GM12873 (cell line): ENCODE measurements around the gene SURF4.

Source experiments
- TF ChIP-seq, protein P1 (sequence below): IDR thresholded peaks from 2 replicates; pipeline ENCODE4 v1.5.1; 2012; ENCODE audit warnings: low read depth, mild to moderate bottlenecking, moderate library complexity, low read length, control low read depth; ENCODE audit not compliant: insufficient read depth; ENCODE audit errors: missing control alignments

SURF4 gene

DNA sequence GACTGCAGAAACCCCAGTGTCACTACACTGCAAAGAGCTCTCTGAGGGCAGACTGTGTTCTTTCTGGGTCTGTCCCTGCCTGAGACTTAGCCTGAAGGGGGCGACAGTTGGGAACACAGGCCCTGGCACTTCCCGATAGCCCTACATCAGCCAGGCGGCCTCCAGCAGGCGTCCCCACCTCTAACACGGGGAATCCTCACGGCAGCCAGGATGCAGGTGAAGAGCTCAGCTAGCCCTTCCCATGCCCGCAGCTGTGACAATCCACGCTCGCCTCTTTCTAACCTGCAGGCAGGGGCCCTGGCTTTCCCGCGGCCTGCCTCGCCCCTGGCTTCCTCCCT, 33.8 kb downstream of the SURF4 start:
- TF ChIP-seq, protein P1, sequence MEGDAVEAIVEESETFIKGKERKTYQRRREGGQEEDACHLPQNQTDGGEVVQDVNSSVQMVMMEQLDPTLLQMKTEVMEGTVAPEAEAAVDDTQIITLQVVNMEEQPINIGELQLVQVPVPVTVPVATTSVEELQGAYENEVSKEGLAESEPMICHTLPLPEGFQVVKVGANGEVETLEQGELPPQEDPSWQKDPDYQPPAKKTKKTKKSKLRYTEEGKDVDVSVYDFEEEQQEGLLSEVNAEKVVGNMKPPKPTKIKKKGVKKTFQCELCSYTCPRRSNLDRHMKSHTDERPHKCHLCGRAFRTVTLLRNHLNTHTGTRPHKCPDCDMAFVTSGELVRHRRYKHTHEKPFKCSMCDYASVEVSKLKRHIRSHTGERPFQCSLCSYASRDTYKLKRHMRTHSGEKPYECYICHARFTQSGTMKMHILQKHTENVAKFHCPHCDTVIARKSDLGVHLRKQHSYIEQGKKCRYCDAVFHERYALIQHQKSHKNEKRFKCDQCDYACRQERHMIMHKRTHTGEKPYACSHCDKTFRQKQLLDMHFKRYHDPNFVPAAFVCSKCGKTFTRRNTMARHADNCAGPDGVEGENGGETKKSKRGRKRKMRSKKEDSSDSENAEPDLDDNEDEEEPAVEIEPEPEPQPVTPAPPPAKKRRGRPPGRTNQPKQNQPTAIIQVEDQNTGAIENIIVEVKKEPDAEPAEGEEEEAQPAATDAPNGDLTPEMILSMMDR, result peak; percentile 22

DNA sequence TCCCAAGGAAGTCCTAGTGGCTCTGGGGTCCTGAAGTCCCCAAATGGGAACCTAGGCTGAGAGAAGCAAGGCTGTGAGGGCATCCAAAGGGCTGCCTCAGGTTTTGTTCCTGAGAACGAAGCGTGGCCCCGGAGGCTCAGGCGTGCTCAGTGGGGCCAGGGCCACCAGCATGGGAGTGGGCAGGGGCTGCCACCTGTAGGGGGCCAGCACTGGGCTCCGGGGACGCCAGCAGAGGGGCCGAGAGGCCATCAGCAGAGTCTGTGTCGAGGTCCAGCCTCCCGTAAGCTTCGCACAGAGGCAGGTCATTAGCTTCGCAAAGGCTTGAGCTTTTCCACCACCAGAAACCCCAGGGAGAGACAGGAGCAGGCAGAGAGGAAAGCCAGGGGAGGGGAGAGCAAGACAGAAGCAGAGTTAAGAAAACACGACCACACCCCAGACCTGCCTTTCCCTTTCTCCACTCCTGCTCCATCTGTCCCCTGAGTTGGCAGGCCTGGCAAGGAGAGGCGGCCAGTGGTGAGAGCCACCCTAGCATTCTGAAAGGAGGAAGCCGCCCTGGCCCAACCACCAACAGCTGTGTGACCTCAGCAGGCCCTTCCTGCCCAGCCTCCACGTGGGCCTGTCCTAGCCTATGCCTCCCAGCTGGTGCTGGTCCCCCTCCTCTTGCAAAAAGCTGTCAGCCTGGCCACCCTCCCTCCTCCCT, 34.3 kb downstream of the SURF4 start:
- TF ChIP-seq, protein P1, result no peak

DNA sequence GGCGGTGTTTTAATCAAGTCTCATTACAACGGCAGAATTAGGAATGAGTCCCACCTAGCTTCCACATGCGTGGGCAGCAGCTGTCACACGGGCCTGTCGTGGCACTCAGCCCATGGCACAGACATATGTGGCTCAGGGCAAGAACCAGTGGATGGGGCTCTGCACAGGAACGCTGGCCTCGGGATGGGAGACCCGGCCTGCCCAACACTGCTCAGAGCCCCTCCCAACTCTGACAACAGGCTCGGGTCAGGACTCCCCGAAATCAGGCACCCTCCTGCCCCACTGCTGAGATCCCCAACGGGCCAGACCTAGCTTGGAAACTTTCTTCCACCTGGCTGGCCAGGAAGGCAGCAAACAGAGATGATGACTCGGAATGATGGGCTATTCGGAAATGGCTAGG, 34.9 kb downstream of the SURF4 start:
- TF ChIP-seq, protein P1, result no peak

- TF ChIP-seq, protein P1, result no peak
These were observed 35.6 kb downstream of the SURF4 start for GRCh38 chr9:133340256-133340655.

GRCh38 chr9:133339641-133340040, 36.2 kb downstream of the SURF4 start:
- TF ChIP-seq, protein P1, result no peak

DNA sequence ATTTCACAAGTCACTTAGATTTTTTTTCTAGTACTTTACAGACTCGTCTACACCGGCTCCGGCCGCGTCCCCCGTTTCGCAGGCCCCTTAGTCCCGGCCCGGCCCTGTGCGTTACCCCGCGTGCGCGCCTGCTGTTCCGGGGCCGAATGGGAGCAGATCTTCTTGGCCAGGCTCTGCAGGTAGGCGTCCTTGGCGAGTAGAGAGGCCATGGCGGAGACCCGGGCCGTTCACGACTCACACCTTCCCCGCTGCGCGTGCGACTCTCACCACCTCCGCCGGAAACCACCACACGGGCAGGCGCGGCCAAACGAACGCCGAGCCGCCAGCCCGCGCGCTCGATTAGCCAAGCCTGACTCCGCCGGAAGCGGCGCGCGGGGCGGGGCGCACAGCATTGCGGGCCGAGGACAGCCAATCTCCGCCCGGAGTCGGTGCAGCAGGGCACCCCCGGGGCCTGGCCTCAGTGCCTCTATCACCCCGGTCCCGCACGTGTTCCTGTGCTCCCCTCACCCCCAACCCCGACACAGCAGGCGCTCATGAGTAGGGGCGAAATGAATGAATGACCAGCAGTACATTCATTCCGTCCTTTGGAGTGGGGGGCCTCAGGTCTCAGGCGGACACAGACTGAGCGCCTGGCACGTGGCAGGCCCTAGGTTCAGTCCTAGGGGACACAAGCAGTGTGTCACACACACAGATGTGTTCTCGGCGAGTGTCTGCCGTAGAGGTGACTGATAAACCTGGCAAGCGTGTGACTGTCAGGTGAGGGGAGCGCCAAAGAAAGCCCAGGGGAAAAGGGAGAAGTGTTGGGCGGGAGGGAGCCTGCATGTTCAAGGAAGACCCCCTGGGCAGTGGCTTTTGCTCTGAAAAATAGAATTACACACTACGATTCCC, 39.7 kb downstream of the SURF4 start, which contains the start of gene SURF6:
Gene SURF6 (minus strand): TSS at position 265 of the 888 bp plus-strand sequence. CDS start 56 bp downstream, at position 209.
- TF ChIP-seq, protein P1, result no peak

- TF ChIP-seq, protein P1, result no peak
These were observed 41.7 kb downstream of the SURF4 start for GRCh38 chr9:133334161-133334560.
